GM21447 (cell line): Measurements from ENCODE around the gene TMEM242.

ENCODE experiments used
- ATAC-seq: cut with Tn5 transposase; IDR thresholded peaks from one replicate; pipeline ENCODE4 v1.9.1; 2021; ENCODE audit not compliant: unreplicated experiment

Gene TMEM242

DNA sequence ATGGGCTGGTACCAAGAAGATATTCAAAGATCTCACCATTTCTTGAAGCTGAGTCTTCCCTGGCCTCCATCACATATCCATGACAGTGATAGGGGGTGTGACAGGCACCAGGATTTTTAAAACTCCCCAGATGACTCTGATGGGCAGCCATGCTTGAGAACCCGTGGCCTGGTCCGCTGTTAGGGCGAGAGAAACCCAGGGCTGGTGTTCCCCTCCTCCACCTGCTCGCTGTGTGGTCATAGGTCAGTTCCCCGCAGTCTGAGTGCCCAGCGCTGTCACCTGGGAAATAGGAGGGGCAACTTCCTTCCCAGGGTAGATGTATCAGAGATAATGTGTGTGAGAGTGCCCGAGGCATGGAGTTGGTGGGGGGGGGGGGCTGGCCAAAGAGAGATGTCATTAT lies 50.9 kb downstream of the TMEM242 start:
- no peak for ATAC-seq

DNA sequence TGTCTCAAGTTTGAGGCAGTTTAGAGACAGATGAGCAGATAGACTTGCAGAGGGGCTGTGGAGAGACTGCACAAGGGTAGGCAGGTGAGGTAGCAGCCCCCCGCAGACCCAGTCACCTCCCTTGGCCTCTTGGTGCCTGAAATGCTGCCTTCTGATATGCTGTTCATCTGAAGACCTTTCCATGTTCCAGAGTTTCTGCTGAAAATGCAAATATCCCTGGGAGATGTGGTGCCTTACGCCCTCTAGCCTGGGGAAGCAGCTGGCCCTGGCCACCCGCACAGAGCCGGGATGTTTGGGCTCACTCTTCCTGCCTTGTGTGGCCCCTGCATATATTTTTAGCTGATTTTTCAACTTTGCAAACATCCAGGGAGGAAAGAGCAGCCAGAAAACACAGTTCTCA lies 51.4 kb downstream of the TMEM242 start:
- ATAC-seq, result no peak

- ATAC-seq, result no peak
Measured at GRCh38 chr6:157271441-157271840, 51.9 kb downstream of the TMEM242 start.

- no peak for ATAC-seq
Measured at GRCh38 chr6:157270916-157271315, 52.4 kb downstream of the TMEM242 start.

GRCh38 chr6:157270308-157270707 lies 53.0 kb downstream of the TMEM242 start:
- ATAC-seq, result no peak

DNA sequence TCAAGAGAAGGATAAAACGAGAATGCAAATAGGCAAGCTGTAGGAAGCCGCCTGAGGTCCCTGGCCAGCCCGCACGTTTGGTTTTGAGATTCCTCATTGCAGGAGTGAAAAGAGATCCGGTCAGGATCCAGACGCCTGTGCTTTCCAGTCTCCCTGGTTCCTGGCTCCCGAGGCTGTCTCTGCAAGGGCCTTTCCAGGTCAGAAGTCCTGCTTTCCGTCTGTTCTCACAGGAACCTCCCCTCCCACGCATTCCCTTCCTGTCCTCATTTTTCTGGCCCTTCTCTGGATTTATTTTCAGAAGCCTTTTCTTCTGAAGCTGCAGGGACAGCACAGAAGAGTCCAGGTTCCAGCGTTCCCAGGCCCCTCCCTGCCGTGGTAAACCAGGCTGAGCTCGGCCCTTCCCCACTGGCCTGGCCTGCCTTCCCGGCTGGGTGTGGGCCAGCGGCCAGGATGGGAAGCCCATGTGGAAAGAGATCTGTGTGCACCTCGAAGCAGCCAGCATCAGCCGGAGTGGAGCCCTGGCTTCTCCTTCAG lies 54.0 kb downstream of the TMEM242 start:
- no peak for ATAC-seq

DNA sequence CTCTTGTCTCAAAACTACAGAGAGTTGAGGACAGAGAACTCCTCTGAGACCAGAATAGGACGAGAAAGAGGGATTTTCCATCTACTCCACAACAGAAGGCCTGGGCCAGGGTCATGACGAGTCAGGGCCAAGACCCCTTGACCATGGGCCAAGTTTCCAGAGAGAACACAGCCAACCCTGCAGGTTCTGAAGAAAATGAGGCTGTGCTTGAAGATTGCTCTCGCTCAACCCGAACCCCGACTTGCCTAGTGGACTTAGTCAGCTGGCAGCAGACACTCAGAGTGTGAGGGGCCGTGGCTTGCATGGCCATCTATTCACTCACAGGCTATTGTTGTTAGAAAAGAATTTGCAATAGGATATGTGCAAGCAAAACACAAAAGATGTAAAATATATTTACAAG lies 54.5 kb downstream of the TMEM242 start:
- ATAC-seq, result no peak

DNA sequence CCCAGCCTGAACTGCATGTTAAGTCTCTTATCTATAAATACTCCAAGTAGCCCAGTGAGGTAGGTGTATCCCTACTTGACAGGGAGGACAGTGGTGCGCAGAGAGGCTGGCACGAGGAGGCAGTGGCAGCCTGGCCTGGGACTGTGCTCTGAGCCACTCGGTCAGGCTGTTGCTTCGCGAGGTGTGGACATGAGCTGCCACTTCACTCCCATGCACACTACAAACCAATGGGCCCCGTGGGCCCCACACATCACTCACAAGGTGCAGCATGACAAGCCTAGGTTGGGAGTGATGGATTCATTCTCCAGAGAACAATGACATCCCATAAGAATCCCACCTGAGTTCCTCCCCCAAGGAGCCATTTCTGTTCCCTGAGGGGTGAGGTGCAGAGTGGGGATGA lies 54.9 kb downstream of the TMEM242 start:
- no peak for ATAC-seq

DNA sequence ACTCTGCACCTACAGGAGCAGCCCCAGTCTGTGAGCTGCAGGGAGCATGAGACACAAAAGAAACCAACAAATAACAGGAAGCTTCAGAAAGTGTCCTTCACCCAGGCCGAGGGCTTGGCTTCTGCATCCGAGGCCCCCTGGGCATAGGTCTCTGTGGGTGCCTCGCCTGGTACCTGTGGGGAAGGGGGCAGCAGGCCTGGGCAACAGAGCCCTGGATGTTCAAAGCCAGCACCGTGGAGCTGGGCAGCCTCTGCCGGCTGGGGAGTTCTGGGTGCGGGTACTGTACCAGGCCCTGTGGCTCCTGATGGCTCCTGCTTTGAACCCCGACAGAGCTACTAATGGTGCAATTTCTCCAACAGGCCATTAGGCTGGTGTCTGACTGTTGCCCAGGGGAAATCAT lies 55.7 kb downstream of the TMEM242 start:
- ATAC-seq, result no peak

DNA sequence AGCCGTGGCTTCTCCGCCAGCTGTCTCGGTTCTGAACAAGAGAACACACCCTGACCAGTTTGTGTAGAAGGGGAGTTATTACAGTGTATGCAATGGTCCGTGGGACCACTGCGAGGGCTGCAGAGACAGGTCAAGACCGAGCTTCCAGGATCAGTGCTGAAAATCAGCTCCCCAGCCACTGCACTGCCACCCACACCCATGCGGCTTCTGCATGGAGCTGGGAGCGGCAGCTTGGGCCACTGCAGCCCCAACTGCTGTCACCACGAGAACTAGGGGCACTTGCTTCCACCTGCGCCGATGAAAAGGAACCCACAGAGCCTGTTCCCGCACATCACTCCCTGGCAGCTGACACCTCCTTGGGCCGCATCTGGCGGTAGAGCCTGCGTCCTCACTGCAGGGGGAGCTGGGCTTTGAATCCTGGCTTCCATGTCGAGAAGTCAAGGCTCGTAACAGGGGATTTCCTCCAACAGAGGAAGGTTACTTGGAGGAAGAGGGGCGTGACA lies 56.2 kb downstream of the TMEM242 start:
- ATAC-seq, result no peak

GRCh38 chr6:157266274-157267101 lies 56.8 kb downstream of the TMEM242 start:
- no peak for ATAC-seq

DNA sequence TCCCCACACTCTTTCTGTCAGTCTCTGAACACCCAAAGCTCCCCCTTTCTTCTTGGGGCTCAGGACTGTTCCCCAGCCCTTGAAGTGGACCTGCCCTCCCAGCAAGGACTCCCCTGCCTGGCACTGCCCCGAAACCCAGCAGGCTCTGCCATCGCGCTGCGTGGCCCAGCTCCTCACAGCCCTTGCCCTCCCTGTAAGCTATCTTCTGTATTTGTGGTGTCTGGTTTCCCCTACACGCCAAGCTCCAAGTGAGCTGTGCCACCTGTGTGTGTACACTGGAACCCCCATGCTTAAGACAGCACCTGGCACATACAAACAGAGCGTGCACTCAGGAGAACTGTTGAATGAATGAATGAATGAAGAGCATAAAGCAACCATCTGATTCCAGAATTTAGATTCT lies 57.7 kb downstream of the TMEM242 start:
- no peak for ATAC-seq

GRCh38 chr6:157265186-157265585 lies 58.1 kb downstream of the TMEM242 start:
- ATAC-seq, result no peak

GRCh38 chr6:157264701-157265100 lies 58.6 kb downstream of the TMEM242 start:
- ATAC-seq, result no peak

GRCh38 chr6:157263881-157264397 lies 59.4 kb downstream of the TMEM242 start:
- no peak for ATAC-seq

DNA sequence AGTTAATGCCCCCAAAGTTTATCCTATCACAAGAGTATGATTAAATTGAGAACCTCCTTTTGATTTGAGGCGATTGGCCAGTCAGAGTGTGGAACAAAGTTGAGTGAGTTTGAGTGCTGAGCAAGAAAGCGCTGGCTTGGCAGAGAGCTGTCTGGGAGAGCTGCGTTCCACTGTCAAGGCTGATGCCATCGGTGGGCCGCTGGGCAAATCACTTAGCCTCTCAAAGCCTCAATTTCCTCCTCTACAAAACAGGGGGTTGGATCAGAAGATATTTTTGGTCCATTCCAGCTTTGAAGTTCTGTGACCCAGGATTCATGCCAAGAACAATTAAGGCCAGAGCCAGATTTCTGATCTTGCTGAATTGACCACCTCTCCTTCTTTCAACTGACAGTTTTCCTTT lies 60.2 kb downstream of the TMEM242 start:
- no peak for ATAC-seq

GRCh38 chr6:157261606-157262005 lies 61.7 kb downstream of the TMEM242 start:
- ATAC-seq, result no peak

DNA sequence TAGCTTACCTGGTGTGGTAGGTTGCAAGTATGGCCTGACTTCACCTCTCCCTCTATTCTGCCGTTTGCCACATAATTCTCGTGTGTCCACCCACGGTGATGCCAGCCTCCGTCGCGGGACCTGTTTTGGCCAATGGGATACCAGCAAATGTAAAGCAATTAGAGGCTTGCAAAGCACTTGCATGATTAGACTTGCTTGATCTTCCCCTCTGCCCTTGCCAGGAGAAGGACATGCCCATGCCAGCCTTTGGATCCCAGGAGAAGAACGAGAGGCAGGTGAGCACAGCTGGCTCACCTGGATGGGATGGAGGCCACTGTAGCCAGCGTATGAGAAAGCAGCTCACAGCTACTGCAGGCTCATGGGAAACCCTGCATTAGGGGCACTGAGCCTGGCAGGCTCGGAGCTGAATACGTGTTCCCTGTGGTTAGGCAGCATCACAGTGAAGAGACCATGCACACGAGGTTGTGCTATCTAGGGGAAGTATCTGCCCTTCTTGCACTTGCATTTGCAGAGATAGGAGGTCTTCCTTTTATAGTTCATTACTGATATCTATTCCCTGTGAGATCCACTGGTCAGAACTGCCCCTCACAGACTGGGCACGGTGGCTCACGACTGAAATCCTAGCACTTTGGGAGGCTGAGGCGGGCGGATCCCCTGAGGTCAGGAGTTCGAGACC lies 62.4 kb downstream of the TMEM242 start:
- ATAC-seq, result no peak

GRCh38 chr6:157259443-157259842 lies 63.9 kb downstream of the TMEM242 start:
- ATAC-seq, result no peak

GRCh38 chr6:157258878-157259277 lies 64.4 kb downstream of the TMEM242 start:
- no peak for ATAC-seq

DNA sequence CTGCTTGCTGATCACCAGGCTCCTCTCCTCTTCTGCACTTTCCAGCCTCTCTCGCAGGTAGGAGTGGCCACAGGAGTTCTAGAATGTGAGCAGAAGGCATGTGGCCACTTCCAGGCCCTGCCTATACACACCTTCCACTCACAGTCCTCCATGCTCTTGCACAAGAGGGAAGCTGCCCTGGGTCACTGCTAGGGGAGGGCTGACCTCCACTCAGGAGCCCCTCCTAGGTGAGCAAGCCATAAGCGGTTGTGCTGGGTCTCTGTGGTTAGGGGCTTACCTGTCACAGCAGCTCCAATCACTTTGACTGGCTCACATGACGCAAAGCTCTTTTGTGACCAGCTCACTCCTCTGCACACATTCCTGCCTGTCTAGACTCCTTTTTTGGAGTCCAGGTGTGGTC lies 68.2 kb downstream of the TMEM242 start:
- ATAC-seq, result no peak

- ATAC-seq, result no peak
Measured at GRCh38 chr6:157254538-157254937, 68.8 kb downstream of the TMEM242 start.
